GM18868 (cell line): ENCODE data around the gene NPAS1.
"Not testable (repeated sequence)": the region's sequence is repeated elsewhere in the genome, so short reads cannot be mapped to it uniquely, and the experiment has no call there.

Experiments
- ATAC-seq: cut with Tn5 transposase; IDR thresholded peaks from one replicate; pipeline ENCODE4 v1.9.1; 2021; ENCODE audit warnings: mild to moderate bottlenecking, moderate library complexity; ENCODE audit not compliant: unreplicated experiment

The NPAS1 gene

GRCh38 chr19:47044946-47045866, 25.6 kb downstream of the NPAS1 start:
- ATAC-seq, result no peak

- ATAC-seq, result no peak
Observed at GRCh38 chr19:47045867-47046470, 26.3 kb downstream of the NPAS1 start.

GRCh38 chr19:47047272-47047762, 27.7 kb downstream of the NPAS1 start:
- no peak for ATAC-seq

- peak; percentile 43 for ATAC-seq
Observed at GRCh38 chr19:47047763-47048405, 28.2 kb downstream of the NPAS1 start.

- no peak for ATAC-seq
Observed at GRCh38 chr19:47049307-47049700, 29.7 kb downstream of the NPAS1 start.

GRCh38 chr19:47050562-47050961, 30.9 kb downstream of the NPAS1 start:
- ATAC-seq, result not testable (repeated sequence)

- no peak for ATAC-seq
Observed at GRCh38 chr19:47056411-47056810, 36.8 kb downstream of the NPAS1 start.

GRCh38 chr19:47057328-47057727, 37.7 kb downstream of the NPAS1 start:
- no peak for ATAC-seq

GRCh38 chr19:47058621-47059022, 39.0 kb downstream of the NPAS1 start:
- ATAC-seq, result no peak

- ATAC-seq, result no peak
Observed at GRCh38 chr19:47063874-47064273, 44.2 kb downstream of the NPAS1 start.

- ATAC-seq, result no peak
Observed at GRCh38 chr19:47065242-47065641, 45.6 kb downstream of the NPAS1 start.

- no peak for ATAC-seq
Observed at GRCh38 chr19:47066376-47067214, 47.0 kb downstream of the NPAS1 start.

GRCh38 chr19:47067215-47067847, 47.7 kb downstream of the NPAS1 start:
- ATAC-seq, result no peak

GRCh38 chr19:47068246-47068645, 48.6 kb downstream of the NPAS1 start:
- no peak for ATAC-seq

- ATAC-seq, result no peak
Observed at GRCh38 chr19:47068876-47069406, 49.3 kb downstream of the NPAS1 start.

GRCh38 chr19:47069795-47070194, 50.2 kb downstream of the NPAS1 start:
- no peak for ATAC-seq

GRCh38 chr19:47070756-47071155, 51.1 kb downstream of the NPAS1 start:
- no peak for ATAC-seq

- no peak for ATAC-seq
Observed at GRCh38 chr19:47071731-47072130, 52.1 kb downstream of the NPAS1 start.

GRCh38 chr19:47072323-47072722, 52.7 kb downstream of the NPAS1 start:
- no peak for ATAC-seq

GRCh38 chr19:47073574-47073973, 53.9 kb downstream of the NPAS1 start:
- ATAC-seq, result no peak
